ENCODE measurements around the gene P2RX2. TPM values are rescaled to one million over a fixed set of nuclear protein-coding genes. Genes with fewer than 3 reads are reported as not detected.

The P2RX2 gene
- total and polyA plus RNA-seq, 2 of the 4 experiments (the other 2 are of a cell fraction), result not detected

- H2AK9ac ChIP-seq (replicated peaks; ENCODE audit: low read depth, low read length, poor library complexity), result no peak overlapping the region
- H2BK15ac ChIP-seq (ENCODE audit: low read depth, low read length), result no peak overlapping the region
- no peak overlapping the region for H4K5ac ChIP-seq (ENCODE audit: low read depth, low read length)
- peaks cover 6% of the 10 kb centered on the region; the same call in 1 of the 2 replicates for H3K27me3 ChIP-seq (ENCODE audit: control insufficient read depth, insufficient read depth, low read length)
- WGBS, 2 experiments (ENCODE audit: extremely low coverage in 2 of 2, insufficient read length in 1 of 2), result 65% methylated on average over 4 of the region's 21 CpGs; no CpG with 5 or more reads in 1 of the 2 experiments
- intact Hi-C loops (cut with micrococcal nuclease) (no loop called here), dilution Hi-C loops (cut with HindIII; ENCODE audit: low sequenced_read_pairs, unreplicated experiment) (no loop called here), in situ Hi-C loops (cut with MboI; ENCODE audit: low sequenced_read_pairs) (no loop called here)
- no peak for DNase-seq
- no peak overlapping the region for H3K27ac ChIP-seq (ENCODE audit: insufficient read depth, low read length)
- H3K79me1 ChIP-seq (ENCODE audit: low read depth in 1 of 2, low read length in 2 of 2), result no peaks in the 10 kb centered on the region
- H3K4me2 ChIP-seq (ENCODE audit: low read depth, low read length), result no peak overlapping the region
- H3K4me1 ChIP-seq (ENCODE audit: control insufficient read depth, insufficient read depth, low read length), result peaks cover 4% of the 10 kb centered on the region; the same call in 1 of the 2 replicates
- H3K9me1 ChIP-seq (ENCODE audit: insufficient read depth, low read length), result 0 out of 2 replicates have a peak, but pooled peaks cover 7% of the 10 kb centered on the region
- no peak for ATAC-seq (ENCODE audit: low read depth)
- no peak overlapping the region for H2AK5ac ChIP-seq (ENCODE audit: low read depth, low read length)
- no peak overlapping the region for H2BK5ac ChIP-seq (ENCODE audit: low read depth, low read length, poor library complexity, severe bottlenecking)
- no peak overlapping the region for H2BK120ac ChIP-seq (ENCODE audit: low read depth, low read length)
- H4K91ac ChIP-seq (ENCODE audit: insufficient read depth, low read depth, low read length), result no peak overlapping the region
- no peak overlapping the region for H2AFZ ChIP-seq (replicated peaks; ENCODE audit: low read length, poor library complexity)
- H3K36me3 ChIP-seq (ENCODE audit: control insufficient read depth, insufficient read depth, low read length), result no peaks in the 10 kb centered on the region
- BruUV-seq (replicated peaks), result no TSS peak
- no peak overlapping the region for H2BK20ac ChIP-seq (ENCODE audit: low read depth, low read length)
- H3K18ac ChIP-seq (ENCODE audit: low read depth, low read length), result no peak overlapping the region
- H3K9ac ChIP-seq (ENCODE audit: low read depth, low read length), result no peak overlapping the region
- H3K9me3 ChIP-seq (ENCODE audit: control insufficient read depth, insufficient read depth, low read length), result peaks cover 5% of the 10 kb centered on the region; the same call in 1 of the 2 replicates
- no peak overlapping the region for H3K4ac ChIP-seq (ENCODE audit: low read depth, low read length)
- H3K56ac ChIP-seq (ENCODE audit: extremely low read depth, insufficient read depth, low read length), result no peak overlapping the region
- H3K23ac ChIP-seq (ENCODE audit: low read depth, low read length), result no peak overlapping the region
- ChIA-PET POLR2A (ENCODE audit: unreplicated experiment) (no interaction called here), CTCF (no interaction called here)
- no peak overlapping the region for H4K8ac ChIP-seq (ENCODE audit: low read depth in 2 of 2, low read length in 2 of 2)
- TF ChIP-seq NFE2L2 (IDR thresholded peaks at IDR 0.05; ENCODE audit: low read depth, low read length), result no peak
- TF ChIP-seq CEBPB (IDR thresholded peaks at IDR 0.05; ENCODE audit: low read depth, low read length), result no peak
- no peak for TF ChIP-seq MAFK (IDR thresholded peaks at IDR 0.05; ENCODE audit: low read depth, low read length)
- no peak for TF ChIP-seq CHD1 (IDR thresholded peaks at IDR 0.05; ENCODE audit: low read depth, low read length)
- TF ChIP-seq RCOR1 (IDR thresholded peaks at IDR 0.05; ENCODE audit: insufficient replicate concordance, low read length), result no peak
- TF ChIP-seq RFX5 (IDR thresholded peaks at IDR 0.05; ENCODE audit: low read depth, low read length), result no peak
- no peak for TF ChIP-seq FOS (IDR thresholded peaks at IDR 0.05; ENCODE audit: low read depth, low read length)
- TF ChIP-seq, protein P1, sequence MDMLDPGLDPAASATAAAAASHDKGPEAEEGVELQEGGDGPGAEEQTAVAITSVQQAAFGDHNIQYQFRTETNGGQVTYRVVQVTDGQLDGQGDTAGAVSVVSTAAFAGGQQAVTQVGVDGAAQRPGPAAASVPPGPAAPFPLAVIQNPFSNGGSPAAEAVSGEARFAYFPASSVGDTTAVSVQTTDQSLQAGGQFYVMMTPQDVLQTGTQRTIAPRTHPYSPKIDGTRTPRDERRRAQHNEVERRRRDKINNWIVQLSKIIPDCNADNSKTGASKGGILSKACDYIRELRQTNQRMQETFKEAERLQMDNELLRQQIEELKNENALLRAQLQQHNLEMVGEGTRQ (IDR thresholded peaks at IDR 0.05; ENCODE audit: low read depth, low read length), result no peak
- TF ChIP-seq RAD21 (IDR thresholded peaks at IDR 0.05; ENCODE audit: low read length), result no peak
- no peak for TF ChIP-seq BHLHE40 (IDR thresholded peaks at IDR 0.05; ENCODE audit: low read depth, low read length)
- no peak for TF ChIP-seq MXI1 (IDR thresholded peaks at IDR 0.05; ENCODE audit: borderline replicate concordance, low read depth, low read length)
- TF ChIP-seq POLR2A (IDR thresholded peaks at IDR 0.05; ENCODE audit: low read depth, low read length), result no peak
- TF ChIP-seq SMC3 (IDR thresholded peaks at IDR 0.05; ENCODE audit: low read depth, low read length), result no peak
- TF ChIP-seq, protein P2, sequence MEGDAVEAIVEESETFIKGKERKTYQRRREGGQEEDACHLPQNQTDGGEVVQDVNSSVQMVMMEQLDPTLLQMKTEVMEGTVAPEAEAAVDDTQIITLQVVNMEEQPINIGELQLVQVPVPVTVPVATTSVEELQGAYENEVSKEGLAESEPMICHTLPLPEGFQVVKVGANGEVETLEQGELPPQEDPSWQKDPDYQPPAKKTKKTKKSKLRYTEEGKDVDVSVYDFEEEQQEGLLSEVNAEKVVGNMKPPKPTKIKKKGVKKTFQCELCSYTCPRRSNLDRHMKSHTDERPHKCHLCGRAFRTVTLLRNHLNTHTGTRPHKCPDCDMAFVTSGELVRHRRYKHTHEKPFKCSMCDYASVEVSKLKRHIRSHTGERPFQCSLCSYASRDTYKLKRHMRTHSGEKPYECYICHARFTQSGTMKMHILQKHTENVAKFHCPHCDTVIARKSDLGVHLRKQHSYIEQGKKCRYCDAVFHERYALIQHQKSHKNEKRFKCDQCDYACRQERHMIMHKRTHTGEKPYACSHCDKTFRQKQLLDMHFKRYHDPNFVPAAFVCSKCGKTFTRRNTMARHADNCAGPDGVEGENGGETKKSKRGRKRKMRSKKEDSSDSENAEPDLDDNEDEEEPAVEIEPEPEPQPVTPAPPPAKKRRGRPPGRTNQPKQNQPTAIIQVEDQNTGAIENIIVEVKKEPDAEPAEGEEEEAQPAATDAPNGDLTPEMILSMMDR (conservative IDR thresholded peaks at IDR 0.05; ENCODE audit: low read depth, low read length), result no peak
- no peak for TF ChIP-seq MAZ (IDR thresholded peaks at IDR 0.05; ENCODE audit: borderline replicate concordance, low read depth, low read length)
- TF ChIP-seq ELK1 (IDR thresholded peaks at IDR 0.05; ENCODE audit: borderline replicate concordance, low read depth, low read length), result no peak
- H3K14ac ChIP-seq (replicated peaks; ENCODE audit: low read depth, low read length), result no peak overlapping the region
- no peak overlapping the region for H3K4me3 ChIP-seq (ENCODE audit: insufficient read depth, low read depth, low read length)
- H4K20me1 ChIP-seq (ENCODE audit: insufficient read depth, low read length), result no peaks in the 10 kb centered on the region
Measured at GRCh38 chr12:132593071-132593470, 25.5 kb upstream of the P2RX2 start.

Measured in IMR-90 (cell line).